Ovary (tissue), 3 donors: ENCODE measurements around the gene SH2B2.

ENCODE experiments used
- EP300 ChIP-seq: sonication (generic); formaldehyde crosslinking; IDR thresholded peaks from one replicate; pipeline ENCODE4 v1.6.1; 2017; ENCODE audit warnings: antibody characterized with exemption
- POLR2A ChIP-seq: fragments of 450-650 bp; IDR thresholded peaks from one replicate; pipeline ENCODE4 v1.6.1; 2017; ENCODE audit warnings: antibody characterized with exemption, mild to moderate bottlenecking, moderate library complexity
- TF ChIP-seq, protein P1 (sequence below), 3 donors: fragments of 450-650 bp in 2 of 3; fragments of 200-600 bp in 1 of 3; IDR thresholded peaks; one replicate each; pipeline versions ENCODE4 v1.5.1 to v1.8.0; 2016 to 2022; ENCODE audit warnings: antibody characterized with exemption in 3 of 3, mild to moderate bottlenecking in 1 of 3
- donor health status: DM: no; HTN: no; CAD: no.

DNA sequence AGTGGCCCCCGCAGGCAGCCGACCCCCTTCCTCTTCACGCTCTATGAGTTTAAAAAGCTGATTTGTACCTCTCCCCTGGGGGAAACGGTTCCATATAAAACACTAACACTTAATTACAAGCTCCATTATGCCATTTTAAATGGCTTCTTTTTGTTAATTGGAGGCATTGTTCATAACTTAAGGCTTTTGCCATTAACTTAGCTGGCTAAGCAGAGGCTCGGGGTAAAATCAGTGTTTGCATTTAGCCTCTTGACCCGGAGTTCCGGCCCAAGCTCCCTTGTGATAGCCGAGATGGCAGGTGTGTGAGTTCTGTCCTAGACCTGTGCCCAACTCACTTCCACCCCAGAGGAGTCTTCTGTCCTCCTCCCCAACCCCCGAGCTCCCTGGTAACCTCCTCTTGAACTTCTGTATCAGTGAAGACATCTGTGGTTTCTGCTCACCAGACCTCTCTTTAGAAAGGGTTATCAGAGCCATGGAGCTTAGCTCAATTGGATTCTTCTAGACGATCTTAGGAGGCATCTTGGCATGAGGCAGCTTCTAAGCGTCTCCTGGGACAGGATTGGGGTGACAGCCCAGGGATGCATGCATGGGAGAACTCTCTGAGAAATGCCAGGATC is 34.2 kb upstream of the SH2B2 start:
- TF ChIP-seq, protein P1, sequence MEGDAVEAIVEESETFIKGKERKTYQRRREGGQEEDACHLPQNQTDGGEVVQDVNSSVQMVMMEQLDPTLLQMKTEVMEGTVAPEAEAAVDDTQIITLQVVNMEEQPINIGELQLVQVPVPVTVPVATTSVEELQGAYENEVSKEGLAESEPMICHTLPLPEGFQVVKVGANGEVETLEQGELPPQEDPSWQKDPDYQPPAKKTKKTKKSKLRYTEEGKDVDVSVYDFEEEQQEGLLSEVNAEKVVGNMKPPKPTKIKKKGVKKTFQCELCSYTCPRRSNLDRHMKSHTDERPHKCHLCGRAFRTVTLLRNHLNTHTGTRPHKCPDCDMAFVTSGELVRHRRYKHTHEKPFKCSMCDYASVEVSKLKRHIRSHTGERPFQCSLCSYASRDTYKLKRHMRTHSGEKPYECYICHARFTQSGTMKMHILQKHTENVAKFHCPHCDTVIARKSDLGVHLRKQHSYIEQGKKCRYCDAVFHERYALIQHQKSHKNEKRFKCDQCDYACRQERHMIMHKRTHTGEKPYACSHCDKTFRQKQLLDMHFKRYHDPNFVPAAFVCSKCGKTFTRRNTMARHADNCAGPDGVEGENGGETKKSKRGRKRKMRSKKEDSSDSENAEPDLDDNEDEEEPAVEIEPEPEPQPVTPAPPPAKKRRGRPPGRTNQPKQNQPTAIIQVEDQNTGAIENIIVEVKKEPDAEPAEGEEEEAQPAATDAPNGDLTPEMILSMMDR (IDR thresholded peaks at IDR 0.05) = no peak
- TF ChIP-seq POLR2A = no peak
- no peak for TF ChIP-seq EP300
